Lung (tissue), 12 donors: ENCODE results near the gene RUVBL1. TPM values are rescaled to one million over a fixed set of nuclear protein-coding genes. Genes with fewer than 3 reads are reported as not detected.

ENCODE experiments used
- ATAC-seq: fragments of 200-7000 bp; cut with Tn5 transposase; one replicate; pipeline ENCODE4 v1.9.1; 2020; ENCODE audit warnings: moderate number of reproducible peaks; ENCODE audit not compliant: insufficient read depth, low FRiP score
- DNase-seq, 3 donors: peaks; one replicate each; pipeline ENCODE4 v3.0.0-alpha.2; 2013 to 2017
- H3K27ac ChIP-seq, 2 donors: one replicate each; pipeline ENCODE4 v1.5.1; 2013; ENCODE audit warnings: mild to moderate bottlenecking in 2 of 2, moderate library complexity in 2 of 2, control low read depth in 1 of 2, inconsistent platforms in 1 of 2, low read depth in 1 of 2, low read length in 1 of 2
- H3K27me3 ChIP-seq, 3 donors: one replicate each; pipeline ENCODE4 v1.5.1; 2013; ENCODE audit warnings: low read length in 2 of 3; ENCODE audit not compliant: control insufficient read depth in 3 of 3, insufficient read depth in 3 of 3
- H3K36me3 ChIP-seq, 4 donors: one replicate each; pipeline ENCODE4 v1.5.1; 2013; ENCODE audit warnings: low read length in 4 of 4, mild to moderate bottlenecking in 1 of 4, moderate library complexity in 1 of 4; ENCODE audit not compliant: control insufficient read depth in 4 of 4, insufficient read depth in 4 of 4
- H3K4me1 ChIP-seq, 5 donors: one replicate each; pipeline ENCODE4 v1.5.1; 2013; ENCODE audit warnings: low read length in 5 of 5, mild to moderate bottlenecking in 2 of 5, moderate library complexity in 1 of 5; ENCODE audit not compliant: control insufficient read depth in 5 of 5, insufficient read depth in 5 of 5
- H3K4me3 ChIP-seq: one replicate; pipeline ENCODE4 v1.5.1; 2013; ENCODE audit warnings: mild to moderate bottlenecking, control low read depth, moderate library complexity
- H3K9ac ChIP-seq, 2 donors: one replicate each; pipeline ENCODE4 v1.5.1; 2013; ENCODE audit warnings: low read length in 2 of 2, control low read depth in 1 of 2; ENCODE audit not compliant: insufficient read depth in 1 of 2
- H3K9me3 ChIP-seq, 4 donors: one replicate each; pipeline ENCODE4 v1.5.1; 2013; ENCODE audit warnings: low read length in 3 of 4, mild to moderate bottlenecking in 1 of 4, moderate library complexity in 1 of 4; ENCODE audit not compliant: control insufficient read depth in 4 of 4, insufficient read depth in 3 of 4
- WGBS, 2 donors: extraction: QIAGEN DNeasy Blood & Tissue Kit; methylation state at CpG; one replicate each; pipeline ENCODE4 v1.1.7; 2013; 5-methylcytosine and 5-hydroxymethylcytosine counted together
- polyA plus RNA-seq, 2 donors: library from polyadenylated mRNA; stranded (reverse); fragments of 200-250 nt; gene quantifications; one replicate each; pipeline ENCODE4 v1.2.1, GENCODE V29; 2013
- total RNA-seq, 2 donors: library from RNA; depleted of rRNA in 1 of 2; stranded (reverse); fragments of >200 nt in 1 of 2; gene quantifications; one replicate each; pipeline ENCODE4 v1.2.1, GENCODE V29; 2014 to 2021
- TF ChIP-seq, protein P1 (sequence below): IDR thresholded peaks from 2 replicates; pipeline ENCODE4 v1.5.1; 2012; ENCODE audit warnings: mild to moderate bottlenecking; ENCODE audit errors: control extremely low read depth, extremely low read depth
- donor health status: control.
- donor health status: control.
- donor health status: Bipolar disorder and iron deficiency.
- donor health status: healthy.
- donor health status: DM: yes; HTN: yes; CAD: no.

RUVBL1 gene
- total and polyA plus RNA-seq, 4 donors, result 26.6 to 53.7 (median 41.7) TPM

DNA sequence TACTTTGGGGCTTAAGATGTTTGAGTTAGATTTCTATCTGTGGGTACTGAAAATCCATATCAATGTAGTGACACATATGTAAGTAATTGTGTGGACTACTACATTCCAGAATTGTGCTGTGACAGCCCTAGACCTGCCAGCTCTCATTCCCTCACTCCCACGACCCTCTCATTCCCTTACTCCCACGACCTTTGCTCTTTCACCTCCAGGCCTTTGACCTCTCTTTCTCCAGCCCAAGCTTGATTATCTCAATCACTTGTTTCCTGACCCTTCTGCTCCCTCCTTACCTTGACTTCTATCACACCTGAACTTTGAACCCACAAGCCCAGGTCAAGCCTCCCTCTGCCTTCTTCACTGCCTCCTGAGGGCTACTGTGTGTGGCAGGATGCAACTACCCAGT lies 3.6 kb upstream of the RUVBL1 start:
- Histone ChIP-seq H3K4me1 (peaks cover 0 to 12% (median 4%) of the 10 kb centered on the region in 5 donors), H3K9ac (no peak overlapping the region), H3K36me3 (no peaks in the 10 kb centered on the region), H3K27me3 (peaks cover 0 to 3% (median 0%) of the 10 kb centered on the region in 3 donors), H3K4me3 (no peak overlapping the region), H3K27ac (no peak overlapping the region), H3K9me3 (peaks cover 0 to 1% (median 0%) of the 10 kb centered on the region in 4 donors)
- 64 to 86% methylated on average over 2 of the region's 2 CpGs for WGBS, 2 donors
- DNase-seq, result no peak
- ATAC-seq, result no peak
- TF ChIP-seq, protein P1, sequence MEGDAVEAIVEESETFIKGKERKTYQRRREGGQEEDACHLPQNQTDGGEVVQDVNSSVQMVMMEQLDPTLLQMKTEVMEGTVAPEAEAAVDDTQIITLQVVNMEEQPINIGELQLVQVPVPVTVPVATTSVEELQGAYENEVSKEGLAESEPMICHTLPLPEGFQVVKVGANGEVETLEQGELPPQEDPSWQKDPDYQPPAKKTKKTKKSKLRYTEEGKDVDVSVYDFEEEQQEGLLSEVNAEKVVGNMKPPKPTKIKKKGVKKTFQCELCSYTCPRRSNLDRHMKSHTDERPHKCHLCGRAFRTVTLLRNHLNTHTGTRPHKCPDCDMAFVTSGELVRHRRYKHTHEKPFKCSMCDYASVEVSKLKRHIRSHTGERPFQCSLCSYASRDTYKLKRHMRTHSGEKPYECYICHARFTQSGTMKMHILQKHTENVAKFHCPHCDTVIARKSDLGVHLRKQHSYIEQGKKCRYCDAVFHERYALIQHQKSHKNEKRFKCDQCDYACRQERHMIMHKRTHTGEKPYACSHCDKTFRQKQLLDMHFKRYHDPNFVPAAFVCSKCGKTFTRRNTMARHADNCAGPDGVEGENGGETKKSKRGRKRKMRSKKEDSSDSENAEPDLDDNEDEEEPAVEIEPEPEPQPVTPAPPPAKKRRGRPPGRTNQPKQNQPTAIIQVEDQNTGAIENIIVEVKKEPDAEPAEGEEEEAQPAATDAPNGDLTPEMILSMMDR, result no peak

DNA sequence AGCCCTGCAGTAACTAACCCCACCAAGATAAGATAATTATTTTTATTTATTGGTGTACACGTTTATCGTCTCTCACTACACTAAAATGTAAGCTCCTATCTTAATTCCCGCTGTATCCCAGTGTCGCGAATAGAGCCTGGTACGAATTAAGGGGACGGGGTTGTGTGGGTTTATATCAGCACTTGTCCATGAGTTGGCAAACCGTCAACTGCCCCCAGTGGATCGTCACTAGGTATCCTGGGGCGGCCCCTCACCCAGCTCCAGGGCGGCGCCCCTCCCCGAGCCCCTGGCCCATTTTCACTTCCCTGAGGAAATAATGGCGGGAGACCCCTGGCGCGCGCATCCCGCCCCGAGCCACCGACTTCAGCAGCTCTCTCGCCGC lies 465 bp downstream of the RUVBL1 start:
- Histone ChIP-seq H3K27ac (peak overlapping the region; percentile 70 to 79), H3K9ac (peak overlapping the region; percentile 54 to 85), H3K9me3 (no peaks in the 10 kb centered on the region), H3K4me3 (peak overlapping the region; percentile 95), H3K27me3 (peaks cover 0 to 3% (median 0%) of the 10 kb centered on the region in 3 donors), H3K4me1 (peaks cover 0 to 12% (median 4%) of the 10 kb centered on the region in 5 donors), H3K36me3 (peaks cover 0 to 3% (median 0%) of the 10 kb centered on the region in 4 donors)
- TF ChIP-seq, protein P1, result no peak
- no peak for DNase-seq
- ATAC-seq, result no peak
- WGBS, 2 donors, result 1 to 2% methylated on average over 22 of the region's 22 CpGs

DNA sequence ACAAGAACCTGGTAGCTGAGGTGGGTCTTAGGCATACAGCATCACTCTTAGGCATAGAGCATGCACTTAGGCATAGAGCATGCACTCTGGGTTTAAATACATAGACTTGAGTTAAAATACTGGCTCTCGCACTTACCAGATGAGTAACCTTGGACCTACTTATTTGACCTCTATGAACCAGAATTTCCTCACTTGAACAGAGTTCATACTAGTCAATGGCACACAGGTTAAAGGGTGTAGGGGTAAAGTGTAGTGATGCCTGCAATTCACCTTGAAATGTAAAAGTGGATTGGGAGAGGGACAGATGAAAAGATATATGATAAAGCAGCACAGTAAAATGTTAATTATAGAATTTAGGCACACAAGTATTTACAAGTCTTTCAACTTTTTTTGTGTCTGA lies 1.6 kb downstream of the RUVBL1 start:
- Histone ChIP-seq H3K27ac (no peak overlapping the region), H3K27me3 (peaks cover 0 to under 1% (median 0%) of the 10 kb centered on the region in 3 donors), H3K9ac (no peak overlapping the region), H3K36me3 (peaks cover 0 to 4% (median 2%) of the 10 kb centered on the region in 4 donors), H3K4me3 (no peak overlapping the region), H3K4me1 (peaks cover 0 to 12% (median 4%) of the 10 kb centered on the region in 5 donors), H3K9me3 (no peaks in the 10 kb centered on the region)
- no peak for ATAC-seq
- 95 to 97% methylated on average over 1 of the region's 1 CpG for WGBS, 2 donors
- TF ChIP-seq, protein P1, result no peak
- DNase-seq, result no peak
